OCI-LY3 (cell line): Measurements from ENCODE around the gene GIMAP8.

Source experiments
- H2AFZ ChIP-seq: fragments of 200-600, 300-600 bp; shearing (Covaris generic); 2 replicates; pipeline ENCODE4 v1.6.0; 2014; ENCODE audit warnings: antibody characterized with exemption, low read depth, low read length
- H3K27ac ChIP-seq: fragments of 200-600, 300-600 bp; sonication (generic); 2 replicates; pipeline ENCODE4 v1.5.1; 2014; ENCODE audit warnings: mild to moderate bottlenecking, low read length, moderate library complexity, mixed read lengths
- H3K27me3 ChIP-seq: fragments of 200-600, 300-600 bp; sonication (generic); 2 replicates; pipeline ENCODE4 v1.6.1; 2014; ENCODE audit warnings: low read depth, low read length, mixed read lengths
- H3K36me3 ChIP-seq: fragments of 200-600, 300-600 bp; sonication (generic); replicated peaks from 2 replicates; pipeline ENCODE3; 2014; ENCODE audit warnings: low read depth, low read length, mixed read lengths
- H3K4me1 ChIP-seq: fragments of 300-600, 200-600 bp; sonication (generic); 2 replicates; pipeline ENCODE4 v1.6.1; 2014; ENCODE audit warnings: low read length, mixed read lengths
- H3K4me2 ChIP-seq: fragments of 200-600, 300-600 bp; sonication (generic); 2 replicates; pipeline ENCODE4 v1.6.1; 2014; ENCODE audit warnings: low read length, mixed read lengths
- H3K4me3 ChIP-seq: fragments of 300-600, 200-600 bp; sonication (generic); 2 replicates; pipeline ENCODE4 v1.5.1; 2014; ENCODE audit warnings: antibody characterized with exemption, mild to moderate bottlenecking, low read length, moderate library complexity
- H3K79me2 ChIP-seq: fragments of 300-600, 200-600 bp; shearing (Covaris generic); 2 replicates; pipeline ENCODE4 v1.6.1; 2014; ENCODE audit warnings: mild to moderate bottlenecking, low read length, mixed read lengths
- H3K9ac ChIP-seq: fragments of 300-600, 200-600 bp; shearing (Covaris generic); 2 replicates; pipeline ENCODE4 v1.6.0; 2014; ENCODE audit warnings: mild to moderate bottlenecking, low read length, moderate library complexity
- H3K9me3 ChIP-seq: fragments of 200-600, 300-600 bp; shearing (Covaris generic); 2 replicates; pipeline ENCODE4 v1.6.1; 2014; ENCODE audit warnings: low read length, mixed read lengths; ENCODE audit not compliant: insufficient read depth
- H4K20me1 ChIP-seq: fragments of 200-600, 300-600 bp; sonication (generic); 2 replicates; pipeline ENCODE4 v1.6.1; 2016; ENCODE audit warnings: low read length, mixed read lengths; ENCODE audit not compliant: insufficient read depth
- EZH2phosphoT487 ChIP-seq: fragments of 200-600 bp; shearing (Covaris generic); IDR thresholded peaks from 2 replicates; pipeline ENCODE4 v1.6.1; 2018; ENCODE audit warnings: antibody characterized with exemption, mixed run types, low read depth
- TF ChIP-seq, protein P1 (sequence below): fragments of 200-600, 300-600 bp; sonication (generic); IDR thresholded peaks from 2 replicates; pipeline ENCODE4 v1.5.1; 2014; ENCODE audit warnings: antibody characterized with exemption, low read length, low read depth

The GIMAP8 gene

DNA sequence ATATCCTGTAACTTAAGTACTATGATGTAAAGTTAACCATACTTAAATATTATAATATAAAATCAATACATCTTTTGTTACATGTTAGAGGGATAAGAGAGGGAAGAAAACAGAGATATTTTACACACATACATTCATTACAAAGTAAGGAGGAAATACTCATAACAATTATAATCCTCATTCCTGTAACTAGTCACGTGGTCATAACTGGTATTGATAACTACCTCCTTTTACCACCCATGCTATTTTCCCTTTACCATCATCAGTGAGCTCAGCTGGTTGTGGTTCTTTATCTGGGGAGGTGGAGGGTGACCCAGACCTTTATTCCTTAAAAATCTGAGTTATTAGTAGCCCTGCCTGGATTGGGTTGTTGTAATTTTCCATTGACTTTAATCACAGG lies 8.3 kb downstream of the GIMAP8 start:
- no peaks in the 10 kb centered on the region for H3K79me2 ChIP-seq
- no peak overlapping the region for H3K4me3 ChIP-seq
- no peak overlapping the region for H2AFZ ChIP-seq
- no peak overlapping the region for H3K9ac ChIP-seq
- no peaks in the 10 kb centered on the region for H3K4me1 ChIP-seq
- 0 out of 2 replicates have a peak, but pooled peaks cover 11% of the 10 kb centered on the region for H3K9me3 ChIP-seq
- H3K27ac ChIP-seq, result no peak overlapping the region
- H3K36me3 ChIP-seq, result no peaks in the 10 kb centered on the region
- H3K4me2 ChIP-seq, result no peak overlapping the region
- H4K20me1 ChIP-seq, result no peaks in the 10 kb centered on the region
- TF ChIP-seq, protein P1, sequence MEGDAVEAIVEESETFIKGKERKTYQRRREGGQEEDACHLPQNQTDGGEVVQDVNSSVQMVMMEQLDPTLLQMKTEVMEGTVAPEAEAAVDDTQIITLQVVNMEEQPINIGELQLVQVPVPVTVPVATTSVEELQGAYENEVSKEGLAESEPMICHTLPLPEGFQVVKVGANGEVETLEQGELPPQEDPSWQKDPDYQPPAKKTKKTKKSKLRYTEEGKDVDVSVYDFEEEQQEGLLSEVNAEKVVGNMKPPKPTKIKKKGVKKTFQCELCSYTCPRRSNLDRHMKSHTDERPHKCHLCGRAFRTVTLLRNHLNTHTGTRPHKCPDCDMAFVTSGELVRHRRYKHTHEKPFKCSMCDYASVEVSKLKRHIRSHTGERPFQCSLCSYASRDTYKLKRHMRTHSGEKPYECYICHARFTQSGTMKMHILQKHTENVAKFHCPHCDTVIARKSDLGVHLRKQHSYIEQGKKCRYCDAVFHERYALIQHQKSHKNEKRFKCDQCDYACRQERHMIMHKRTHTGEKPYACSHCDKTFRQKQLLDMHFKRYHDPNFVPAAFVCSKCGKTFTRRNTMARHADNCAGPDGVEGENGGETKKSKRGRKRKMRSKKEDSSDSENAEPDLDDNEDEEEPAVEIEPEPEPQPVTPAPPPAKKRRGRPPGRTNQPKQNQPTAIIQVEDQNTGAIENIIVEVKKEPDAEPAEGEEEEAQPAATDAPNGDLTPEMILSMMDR, result no peak
- TF ChIP-seq EZH2phosphoT487, result no peak
- H3K27me3 ChIP-seq, result no peaks in the 10 kb centered on the region

DNA sequence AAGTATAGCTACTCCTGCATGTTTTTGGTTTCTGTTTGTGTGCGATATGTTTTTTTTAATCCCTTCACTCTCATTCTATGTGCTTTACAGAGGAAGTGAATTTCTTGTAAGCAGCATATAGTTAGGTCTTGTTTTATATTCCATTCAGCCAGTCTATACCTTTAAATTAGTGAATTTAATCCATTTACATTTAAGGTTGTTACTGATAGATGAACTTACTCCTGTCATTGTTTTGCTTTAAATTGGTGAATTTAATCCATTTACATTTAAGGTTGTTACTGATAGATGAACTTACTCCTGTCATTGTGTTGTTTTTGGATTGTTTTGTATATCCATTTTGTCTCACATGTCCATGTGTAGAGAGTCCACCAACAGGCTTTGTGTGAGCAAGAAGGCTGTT lies 11.1 kb downstream of the GIMAP8 start:
- no peak overlapping the region for H3K27ac ChIP-seq
- no peak overlapping the region for H3K4me2 ChIP-seq
- peaks cover 12% of the 10 kb centered on the region for H3K27me3 ChIP-seq
- 0 out of 2 replicates have a peak, but pooled peaks cover 11% of the 10 kb centered on the region for H3K9me3 ChIP-seq
- H3K79me2 ChIP-seq, result no peaks in the 10 kb centered on the region
- TF ChIP-seq, protein P1, result no peak
- no peak for TF ChIP-seq EZH2phosphoT487
- no peak overlapping the region for H3K9ac ChIP-seq
- H3K4me1 ChIP-seq, result no peaks in the 10 kb centered on the region
- H3K36me3 ChIP-seq, result no peaks in the 10 kb centered on the region
- no peaks in the 10 kb centered on the region for H4K20me1 ChIP-seq
- H2AFZ ChIP-seq, result no peak overlapping the region
- no peak overlapping the region for H3K4me3 ChIP-seq

DNA sequence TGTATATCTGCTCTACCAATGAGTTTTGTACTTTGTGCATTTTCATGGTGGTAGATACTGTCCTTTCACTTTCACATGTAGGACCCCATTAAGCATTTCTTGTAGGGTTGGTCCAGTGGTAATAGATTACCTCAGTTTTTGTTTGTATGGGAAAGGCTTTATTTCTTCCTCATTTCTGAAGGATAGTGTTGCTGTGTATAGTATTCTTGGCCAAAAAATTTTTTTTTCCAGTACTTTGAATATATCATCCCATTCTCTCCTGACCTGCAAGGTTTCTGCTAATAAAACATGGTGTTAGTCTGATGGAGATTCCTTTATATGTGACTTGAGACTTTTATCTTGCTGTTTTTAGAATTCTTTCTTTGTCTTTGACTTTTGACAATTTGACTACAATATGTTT lies 12.0 kb downstream of the GIMAP8 start:
- Histone ChIP-seq H3K9me3 (0 out of 2 replicates have a peak, but pooled peaks cover 11% of the 10 kb centered on the region), H3K36me3 (no peaks in the 10 kb centered on the region), H3K4me3 (no peak overlapping the region), H3K27me3 (peaks cover 19% of the 10 kb centered on the region), H3K9ac (no peak overlapping the region), H3K79me2 (no peaks in the 10 kb centered on the region), H4K20me1 (no peaks in the 10 kb centered on the region), H3K4me1 (no peaks in the 10 kb centered on the region), H2AFZ (no peak overlapping the region), H3K27ac (no peak overlapping the region), H3K4me2 (no peak overlapping the region)
- TF ChIP-seq, protein P1, result no peak
- TF ChIP-seq EZH2phosphoT487, result no peak

DNA sequence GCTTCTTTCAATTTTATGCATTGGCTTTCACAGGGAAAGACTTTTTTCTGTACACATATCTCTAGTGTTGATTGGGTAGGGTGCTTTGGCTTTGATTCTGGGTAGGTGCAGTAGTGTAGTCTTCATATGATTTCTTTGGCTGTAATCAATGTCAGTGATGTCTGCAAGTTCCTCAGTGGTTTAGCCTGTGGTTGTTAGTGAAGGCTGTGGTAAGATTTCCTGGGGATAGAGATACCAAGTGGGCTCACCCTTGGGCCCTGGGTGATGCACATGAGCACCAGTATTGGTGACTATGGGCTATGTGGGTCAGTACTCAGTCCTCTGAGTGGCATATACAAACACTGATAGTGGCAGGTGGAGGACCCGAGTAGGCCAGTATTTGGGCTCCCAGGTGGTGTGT lies 13.0 kb downstream of the GIMAP8 start:
- no peak for TF ChIP-seq EZH2phosphoT487
- TF ChIP-seq, protein P1, result no peak
- Histone ChIP-seq H3K4me1 (no peaks in the 10 kb centered on the region), H4K20me1 (no peaks in the 10 kb centered on the region), H3K36me3 (no peaks in the 10 kb centered on the region), H3K27me3 (peaks cover 28% of the 10 kb centered on the region), H3K27ac (no peak overlapping the region), H3K4me2 (no peak overlapping the region), H3K4me3 (no peak overlapping the region), H3K9ac (no peak overlapping the region), H3K9me3 (0 out of 2 replicates have a peak, but pooled peaks cover 11% of the 10 kb centered on the region), H3K79me2 (no peaks in the 10 kb centered on the region), H2AFZ (no peak overlapping the region)
